ENCODE results near the gene MAGEB16. TPM values are rescaled to one million over a fixed set of nuclear protein-coding genes. Genes with fewer than 3 reads are reported as not detected.

The MAGEB16 gene
- polyA plus RNA-seq, 3 donors, result not detected

DNA sequence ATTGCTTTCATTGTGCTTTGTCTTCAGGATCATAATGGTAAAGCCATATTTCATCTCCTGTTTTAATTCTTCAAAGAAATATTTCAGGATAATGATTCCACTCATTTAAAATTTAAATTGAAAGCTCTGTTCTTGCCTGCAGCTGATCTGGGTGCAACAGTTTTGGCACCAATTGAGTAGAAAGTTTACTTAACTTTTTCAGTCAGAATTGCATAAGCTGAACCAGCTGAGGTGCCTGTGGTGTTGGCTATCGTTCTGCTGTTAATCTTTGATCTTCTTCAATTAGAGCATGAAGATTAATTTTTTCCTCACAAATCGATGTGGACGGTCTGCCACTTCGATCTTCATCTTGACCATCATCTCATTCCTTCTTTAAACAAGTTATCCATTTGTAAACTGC is 49.6 kb downstream of the MAGEB16 start:
- no peak overlapping the region for H3K27ac ChIP-seq (ENCODE audit: low read depth in 1 of 2, low read length in 2 of 2)
- peaks cover 8% of the 10 kb centered on the region for H3K4me1 Mint-ChIP-seq
- no peaks in the 10 kb centered on the region for H3K79me2 ChIP-seq (ENCODE audit: insufficient read depth, low read length)
- H3K4me3 ChIP-seq (replicated peaks in 1 of 3; ENCODE audit: low read depth in 2 of 3, low read length in 3 of 3), result no peak overlapping the region
- no peaks in the 10 kb centered on the region for H3K27me3 Mint-ChIP-seq (ENCODE audit: low read depth in 3 of 3)
- TF ChIP-seq, protein P1, sequence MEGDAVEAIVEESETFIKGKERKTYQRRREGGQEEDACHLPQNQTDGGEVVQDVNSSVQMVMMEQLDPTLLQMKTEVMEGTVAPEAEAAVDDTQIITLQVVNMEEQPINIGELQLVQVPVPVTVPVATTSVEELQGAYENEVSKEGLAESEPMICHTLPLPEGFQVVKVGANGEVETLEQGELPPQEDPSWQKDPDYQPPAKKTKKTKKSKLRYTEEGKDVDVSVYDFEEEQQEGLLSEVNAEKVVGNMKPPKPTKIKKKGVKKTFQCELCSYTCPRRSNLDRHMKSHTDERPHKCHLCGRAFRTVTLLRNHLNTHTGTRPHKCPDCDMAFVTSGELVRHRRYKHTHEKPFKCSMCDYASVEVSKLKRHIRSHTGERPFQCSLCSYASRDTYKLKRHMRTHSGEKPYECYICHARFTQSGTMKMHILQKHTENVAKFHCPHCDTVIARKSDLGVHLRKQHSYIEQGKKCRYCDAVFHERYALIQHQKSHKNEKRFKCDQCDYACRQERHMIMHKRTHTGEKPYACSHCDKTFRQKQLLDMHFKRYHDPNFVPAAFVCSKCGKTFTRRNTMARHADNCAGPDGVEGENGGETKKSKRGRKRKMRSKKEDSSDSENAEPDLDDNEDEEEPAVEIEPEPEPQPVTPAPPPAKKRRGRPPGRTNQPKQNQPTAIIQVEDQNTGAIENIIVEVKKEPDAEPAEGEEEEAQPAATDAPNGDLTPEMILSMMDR (IDR thresholded peaks at IDR 0.05), result no peak
- peaks cover 10 to 12% of the 10 kb centered on the region in 2 donors for H3K4me1 ChIP-seq (ENCODE audit: control insufficient read depth in 1 of 2, insufficient read depth in 2 of 2, low read length in 2 of 2)
- no peaks in the 10 kb centered on the region for H3K9me3 ChIP-seq (replicated peaks in 1 of 2; ENCODE audit: control insufficient read depth in 1 of 2, insufficient read depth in 1 of 2, low read length in 2 of 2)
- H3K36me3 Mint-ChIP-seq, result no peaks in the 10 kb centered on the region
- no peak overlapping the region for H2AFZ ChIP-seq (ENCODE audit: insufficient read depth, low read depth, low read length, poor library complexity, severe bottlenecking)
- no peak overlapping the region for H3K4me3 Mint-ChIP-seq
- DNase-seq, result no peak
- H3K9ac ChIP-seq (ENCODE audit: insufficient read depth, low read length, poor library complexity, severe bottlenecking), result no peak overlapping the region
- WGBS (ENCODE audit: insufficient coverage), result no CpG with 5 or more reads among the region's 4 CpGs
- H3K36me3 ChIP-seq (replicated peaks in 1 of 2; ENCODE audit: control insufficient read depth in 1 of 2, insufficient read depth in 2 of 2, low read length in 2 of 2), result no peaks in the 10 kb centered on the region
- intact Hi-C loops (cut with micrococcal nuclease), result no loop called here
- no peak overlapping the region for H3K27ac Mint-ChIP-seq
- H3K27me3 ChIP-seq (ENCODE audit: control insufficient read depth in 2 of 2, insufficient read depth in 2 of 2, low read length in 2 of 2), result no peaks in the 10 kb centered on the region
- peaks cover 0 to 6% (median 0%) of the 10 kb centered on the region in 7 donors for H3K9me3 Mint-ChIP-seq
- no peak overlapping the region for H3K4me2 ChIP-seq (replicated peaks; ENCODE audit: extremely low read depth, low read length, poor library complexity, severe bottlenecking)
- H4K20me1 ChIP-seq (ENCODE audit: insufficient read depth, low read length), result no peaks in the 10 kb centered on the region

Other genes with a start within 250 kb of the MAGEB16 start
- not detected for gene CFAP47, start 121.4 kb downstream of the MAGEB16 start, polyA plus RNA-seq